AG20443 (cell line): ENCODE data around the gene RBPJ.
A peak's percentile ranks its signal among the peaks of the same experiment; 100 is the strongest.

Experiments
- DNase-seq: peaks from one replicate; pipeline ENCODE4 v3.0.0; 2012; ENCODE audit warnings: low spot score, mixed read lengths

The RBPJ gene

DNA sequence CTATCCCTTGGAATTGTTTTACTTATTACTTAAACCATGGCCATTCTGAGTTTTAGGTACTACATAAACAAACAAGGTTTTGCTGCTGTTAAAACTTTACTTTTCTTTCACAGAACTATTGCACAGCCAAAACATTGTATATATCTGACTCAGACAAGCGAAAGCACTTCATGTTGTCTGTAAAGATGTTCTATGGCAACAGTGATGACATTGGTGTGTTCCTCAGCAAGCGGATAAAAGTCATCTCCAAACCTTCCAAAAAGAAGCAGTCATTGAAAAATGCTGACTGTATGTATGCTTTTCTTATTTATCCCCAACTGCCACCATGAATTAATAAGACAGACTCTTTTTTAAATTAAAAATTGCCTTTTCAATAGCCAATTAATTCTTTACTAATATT, 99.6 kb downstream of the RBPJ start:
- no peak for DNase-seq

GRCh38 chr4:26420913-26421312, 100.1 kb downstream of the RBPJ start:
- no peak for DNase-seq

GRCh38 chr4:26424153-26424552, 103.3 kb downstream of the RBPJ start:
- no peak for DNase-seq

DNA sequence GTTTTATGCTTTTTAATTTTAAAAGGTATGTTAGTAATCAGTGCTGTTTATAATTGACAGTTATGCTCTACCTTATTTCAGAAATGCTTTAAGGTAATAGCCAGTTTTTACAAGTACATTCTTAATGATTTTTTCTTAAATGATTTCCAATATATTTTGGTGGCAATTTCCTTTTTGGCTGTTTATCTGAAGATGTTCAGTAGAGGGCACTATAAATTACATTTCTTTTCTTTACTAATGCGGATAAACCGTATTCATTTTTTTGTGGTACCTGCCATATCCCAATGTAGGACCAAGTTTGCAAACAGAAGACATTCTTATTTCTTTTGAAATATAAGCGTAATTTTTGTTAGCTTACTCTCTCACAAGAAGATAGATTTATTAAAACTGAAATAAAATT, 104.0 kb downstream of the RBPJ start:
- no peak for DNase-seq

GRCh38 chr4:26425953-26426352, 105.1 kb downstream of the RBPJ start:
- no peak for DNase-seq

GRCh38 chr4:26426892-26427291, 106.1 kb downstream of the RBPJ start:
- no peak for DNase-seq

DNA sequence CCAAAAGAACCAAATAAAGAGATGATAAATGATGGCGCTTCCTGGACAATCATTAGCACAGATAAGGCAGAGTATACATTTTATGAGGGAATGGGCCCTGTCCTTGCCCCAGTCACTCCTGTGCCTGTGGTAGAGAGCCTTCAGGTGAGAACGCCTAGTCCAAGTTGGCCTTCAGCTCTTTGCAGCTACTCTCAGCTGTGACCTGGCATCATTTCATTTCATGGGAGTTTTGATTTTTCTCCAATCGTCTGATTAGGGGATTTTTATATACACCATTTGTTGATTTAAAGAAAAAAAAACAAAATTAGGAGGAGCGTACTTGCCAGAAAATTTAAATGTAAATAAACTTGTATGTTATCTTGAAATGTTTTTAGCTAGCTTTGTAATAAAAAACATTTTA, 109.1 kb downstream of the RBPJ start:
- DNase-seq: no peak

DNA sequence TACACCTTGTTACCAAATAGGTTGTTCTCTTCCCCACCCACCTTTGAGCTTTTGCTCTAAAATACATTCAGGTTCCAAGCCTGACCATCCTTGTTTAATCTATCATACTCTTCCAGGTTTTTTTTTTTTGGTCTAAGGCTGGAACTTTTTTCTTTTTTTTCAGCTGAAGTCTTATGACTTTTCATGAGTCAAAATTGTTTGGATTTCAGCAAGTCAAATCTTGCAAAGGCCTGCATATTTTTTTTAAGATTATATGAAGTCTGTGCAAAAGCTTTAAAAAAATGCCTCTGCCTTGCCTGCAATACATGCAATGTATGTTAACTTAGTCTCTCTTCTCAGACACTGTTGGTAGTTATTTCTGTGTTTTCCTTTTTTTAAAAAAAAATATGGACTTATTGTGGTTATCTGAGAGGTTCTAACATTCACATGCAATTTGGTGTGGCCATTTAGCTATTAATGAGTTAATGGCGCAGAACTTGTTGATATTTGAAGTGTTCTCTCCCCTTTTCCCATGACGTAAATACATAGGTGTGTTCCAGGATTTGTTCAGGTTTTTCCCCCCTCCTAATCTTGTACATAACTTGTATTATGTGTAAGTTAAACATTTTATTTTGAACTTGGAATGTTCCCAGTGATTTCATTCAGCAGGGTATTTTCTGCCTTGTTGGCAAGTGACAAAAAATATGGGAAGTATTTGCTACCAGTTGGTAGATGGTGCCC, 110.8 kb downstream of the RBPJ start:
- no peak for DNase-seq

DNA sequence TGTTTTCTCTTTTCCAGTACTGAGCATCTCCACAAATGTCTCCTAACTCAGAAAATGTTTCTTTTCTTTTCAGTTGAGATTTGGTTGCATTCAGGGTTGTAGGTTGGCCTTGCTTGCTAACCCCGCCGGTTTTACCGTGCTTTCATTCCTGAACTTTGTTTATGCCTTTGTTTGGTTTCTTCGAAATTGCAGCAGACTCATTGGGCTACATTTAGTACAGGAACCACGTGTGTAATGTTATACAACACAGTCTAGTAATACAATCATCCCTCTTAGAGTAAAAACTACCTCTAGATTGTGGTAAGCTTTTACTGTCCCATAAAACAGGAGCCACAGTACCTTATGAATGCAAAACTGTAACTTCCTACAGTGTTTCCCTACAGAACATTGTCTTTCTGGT, 111.6 kb downstream of the RBPJ start:
- no peak for DNase-seq

GRCh38 chr4:26433556-26433955, 112.7 kb downstream of the RBPJ start:
- DNase-seq: no peak

- no peak for DNase-seq
Observed at GRCh38 chr4:26434030-26434639, 113.3 kb downstream of the RBPJ start.

DNA sequence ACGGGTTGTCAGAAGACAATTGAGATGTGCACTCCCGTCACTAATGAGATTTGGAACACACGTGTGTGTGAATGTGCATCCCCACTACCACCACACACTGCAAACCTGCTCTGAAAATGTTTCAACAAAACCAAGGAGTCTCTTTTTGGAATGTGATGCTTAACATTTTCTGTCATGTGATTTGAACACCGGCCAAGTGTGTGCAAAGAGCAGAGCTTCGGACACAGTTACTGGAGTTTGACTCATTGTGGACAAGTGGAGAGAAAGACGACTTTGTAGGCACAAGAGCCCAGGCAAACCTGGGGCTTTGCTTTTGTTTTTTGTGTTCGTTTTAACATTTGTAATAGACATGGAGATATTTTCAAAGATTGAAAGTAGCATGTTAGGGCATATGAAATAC, 120.3 kb downstream of the RBPJ start:
- peak; percentile 39 for DNase-seq

- no peak for DNase-seq
Observed at GRCh38 chr4:26441771-26442170, 121.0 kb downstream of the RBPJ start.

DNA sequence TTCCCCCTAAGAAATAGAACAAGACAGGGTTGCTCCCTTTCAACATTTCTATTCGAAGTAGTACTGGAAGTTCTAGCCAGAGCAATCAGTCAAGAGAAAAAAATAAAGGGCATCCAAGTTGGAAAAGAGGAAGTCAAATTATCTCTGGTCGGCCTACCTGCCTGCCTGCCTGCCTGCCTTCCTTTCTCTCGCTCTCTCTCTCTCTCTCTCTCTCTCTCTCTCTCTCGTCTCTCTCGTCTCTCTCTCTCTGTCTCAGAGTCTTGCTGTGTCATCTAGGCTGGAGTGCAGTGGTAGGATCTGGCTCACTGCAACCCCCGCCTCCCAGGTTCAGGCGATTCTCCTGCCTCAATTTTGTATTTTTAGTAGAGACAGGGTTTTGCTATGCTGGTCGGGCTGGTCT, 126.6 kb downstream of the RBPJ start:
- DNase-seq: no peak

- DNase-seq: no peak
Observed at GRCh38 chr4:26450418-26450817, 129.6 kb downstream of the RBPJ start.

GRCh38 chr4:26451597-26451996, 130.8 kb downstream of the RBPJ start:
- no peak for DNase-seq

DNA sequence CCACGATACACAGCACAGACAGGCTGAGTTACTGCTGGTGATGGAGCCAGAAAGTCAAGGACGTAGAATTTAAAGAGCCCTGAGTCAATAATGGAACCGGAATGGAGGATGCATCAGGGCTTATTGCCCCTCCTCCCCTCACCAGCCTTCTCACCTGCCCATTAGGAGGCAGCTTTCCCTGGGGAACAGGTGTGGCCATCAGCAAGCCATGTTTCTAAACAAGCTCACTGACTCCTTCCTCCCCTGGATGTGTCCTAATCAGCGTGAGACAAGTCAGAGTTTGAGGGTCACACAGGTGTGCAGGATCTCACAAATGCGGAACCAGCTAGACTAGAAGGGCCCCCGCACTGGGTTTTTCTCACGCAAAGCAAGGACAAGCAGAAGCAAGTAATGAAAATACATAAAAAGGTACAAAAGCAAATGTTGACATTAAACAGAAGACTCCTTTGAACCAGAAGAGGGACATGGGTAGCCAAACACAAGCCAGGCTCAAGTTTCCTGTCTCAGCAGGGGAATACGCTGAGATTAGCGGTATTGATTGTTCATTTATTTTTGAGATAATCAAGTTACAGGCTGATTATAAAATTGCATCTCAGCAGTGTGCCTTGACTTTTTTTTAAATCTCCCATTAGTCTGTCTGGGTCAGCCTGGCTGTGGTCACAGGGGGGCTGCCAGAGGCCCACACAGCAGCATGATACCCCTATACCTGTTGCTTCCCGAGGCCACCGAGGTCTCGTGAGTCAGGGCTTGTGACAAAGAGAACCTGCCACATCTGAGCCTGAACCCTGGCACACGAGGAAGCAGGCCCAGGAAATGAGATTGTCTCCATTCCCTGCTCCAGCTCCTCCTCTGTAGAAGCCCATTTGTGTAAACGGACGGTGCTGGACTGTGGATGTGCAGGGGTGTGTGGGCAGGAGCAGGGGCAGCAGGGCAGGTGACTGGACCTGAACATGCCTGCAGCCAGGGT, 132.0 kb downstream of the RBPJ start:
- no peak for DNase-seq

DNA sequence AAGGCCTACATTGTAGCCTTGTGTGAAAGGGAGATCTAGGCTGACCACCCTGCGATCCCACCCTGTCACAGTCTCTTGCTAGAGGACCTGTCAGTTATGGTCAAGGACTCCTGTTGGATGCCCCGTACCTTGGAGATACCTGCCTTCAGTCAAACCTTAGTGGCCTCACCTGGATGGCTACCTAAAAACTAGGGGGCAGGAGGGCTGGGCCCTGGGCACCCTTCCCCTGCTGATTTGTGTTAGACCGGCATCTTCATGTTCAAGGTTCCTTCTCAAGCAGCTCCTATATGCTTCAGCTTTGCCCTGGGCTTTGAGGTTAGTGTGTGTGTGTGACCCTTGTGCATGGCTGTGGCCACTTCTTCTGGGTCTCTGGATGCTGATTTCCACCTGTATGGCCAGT, 134.1 kb downstream of the RBPJ start:
- no peak for DNase-seq

- no peak for DNase-seq
Observed at GRCh38 chr4:26455571-26455970, 134.8 kb downstream of the RBPJ start.

DNA sequence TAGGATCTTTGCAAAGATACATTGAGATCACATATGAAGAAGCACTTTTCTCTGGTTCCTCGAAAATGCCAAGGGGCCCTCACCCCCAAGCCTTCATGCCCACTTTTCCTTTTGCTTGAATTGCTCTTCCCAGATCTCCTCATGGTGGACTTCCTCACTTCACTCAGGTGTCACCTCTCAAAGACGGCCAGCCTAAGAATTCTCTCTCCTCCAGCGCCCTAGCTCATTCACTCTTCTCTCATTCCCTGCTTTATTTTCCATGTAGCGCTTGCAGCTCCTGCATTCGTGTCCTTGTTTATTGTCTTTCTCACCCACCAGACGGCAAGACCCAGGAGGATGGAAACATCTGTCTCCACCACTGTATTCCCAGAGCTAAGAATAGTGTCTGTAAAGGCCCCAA, 136.6 kb downstream of the RBPJ start:
- no peak for DNase-seq

- no peak for DNase-seq
Observed at GRCh38 chr4:26458157-26458561, 137.3 kb downstream of the RBPJ start.

GRCh38 chr4:26459054-26459755, 138.4 kb downstream of the RBPJ start:
- peak; percentile 76 for DNase-seq
